NT2/D1 (cell line): ENCODE results near the gene POLR1F.

Source experiments
- SUZ12 ChIP-seq: IDR thresholded peaks from 2 replicates; pipeline ENCODE4 v1.6.1; 2011; ENCODE audit not compliant: insufficient read length, insufficient read depth; ENCODE audit errors: extremely low read depth
- YY1 ChIP-seq: IDR thresholded peaks from 2 replicates; pipeline ENCODE4 v1.6.1; 2011; ENCODE audit not compliant: insufficient read length, insufficient read depth
- ZNF274 ChIP-seq: IDR thresholded peaks from 2 replicates; pipeline ENCODE4 v1.6.1; 2011; ENCODE audit warnings: mild to moderate bottlenecking, low read depth, low read length

DNA sequence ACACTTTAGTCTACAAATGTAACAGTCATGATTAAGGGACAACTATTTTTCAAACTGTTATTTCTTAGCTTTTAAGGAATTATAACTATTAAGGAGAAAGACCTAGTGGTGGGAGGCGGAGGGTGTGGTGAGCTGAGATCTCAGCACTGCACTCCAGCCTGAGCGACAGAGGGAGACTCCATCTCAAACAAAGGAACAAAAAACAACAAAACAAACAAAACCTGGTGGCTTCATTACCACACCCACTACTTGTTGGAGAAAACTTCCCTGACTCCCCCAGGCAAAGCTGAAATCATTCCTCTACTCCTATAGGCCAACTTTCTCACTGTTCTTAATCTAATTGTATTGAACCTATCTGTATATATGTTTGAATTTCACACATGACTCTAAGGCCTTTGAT lies 3.2 kb downstream of the POLR1F start:
- TF ChIP-seq SUZ12 (no peak), ZNF274 (no peak), YY1 (no peak)
